Measurements from ENCODE around the gene ANKDD1B. TPM values are rescaled to one million over a fixed set of nuclear protein-coding genes. Genes with fewer than 3 reads are reported as not detected.

Gene ANKDD1B
- total RNA-seq, 1 experiment from 2014 or later: 0.10 TPM

DNA sequence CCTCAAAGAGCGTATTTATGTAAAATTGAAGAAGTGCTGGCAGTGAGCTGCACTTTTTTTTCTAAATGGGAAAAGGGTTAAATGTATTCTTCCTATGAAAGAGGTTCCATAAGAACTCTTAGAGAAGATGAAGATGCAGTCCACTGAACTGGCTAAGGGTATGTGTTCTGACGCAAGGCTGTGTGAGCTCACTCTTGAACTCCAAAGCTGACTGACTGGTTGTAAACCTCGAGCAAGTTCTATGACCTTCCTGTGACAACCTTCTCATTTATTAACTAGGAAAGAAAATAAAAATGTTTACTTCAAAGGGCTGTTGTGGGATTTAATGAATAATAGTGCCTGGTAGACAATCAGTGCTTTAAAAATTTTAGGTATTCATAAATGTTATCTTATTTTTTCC lies 59.3 kb downstream of the ANKDD1B start:
- intact Hi-C loops (cut with micrococcal nuclease; ENCODE audit: unreplicated experiment) (no loop called here), in situ Hi-C loops (cut with HindIII; ENCODE audit: low pct_unique_long_range_greater_than_20kb, low sequenced_read_pairs) (no loop called here)
- no peak for DNase-seq (ENCODE audit: low read depth, low spot score)
- Histone ChIP-seq H3K27ac (ENCODE audit: low read length) (no peak overlapping the region), H3K36me3 (ENCODE audit: control insufficient read depth, insufficient read depth, low read length) (0 out of 2 replicates have a peak, but pooled peaks cover 2% of the 10 kb centered on the region), H3K9me3 (ENCODE audit: control insufficient read depth, insufficient read depth, low read depth, low read length) (no peaks in the 10 kb centered on the region), H3K27me3 (ENCODE audit: control insufficient read depth, insufficient read depth, low read length) (no peaks in the 10 kb centered on the region), H3K4me1 (ENCODE audit: control insufficient read depth, insufficient read depth, low read length) (peaks cover 3% of the 10 kb centered on the region; the same call in 1 of the 2 replicates), H3K4me3 (ENCODE audit: low read depth in 2 of 2, low read length in 2 of 2) (no peak overlapping the region)
- ChIA-PET POLR2A (no interaction called here), CTCF (no interaction called here)
- ATAC-seq: no peak
- no TSS peak for BruUV-seq (replicated peaks)
- TF ChIP-seq SIN3A (IDR thresholded peaks at IDR 0.05; ENCODE audit: borderline replicate concordance, insufficient read depth, low read depth, low read length): no peak
- no peak for TF ChIP-seq REST (IDR thresholded peaks at IDR 0.05; ENCODE audit: insufficient read depth in 1 of 2, low read depth in 2 of 2, low read length in 1 of 2)
- no peak for TF ChIP-seq TCF7L2 (IDR thresholded peaks at IDR 0.05; ENCODE audit: low read depth, low read length)
- no peak for TF ChIP-seq CTCF (IDR thresholded peaks at IDR 0.05)
- TF ChIP-seq POLR2AphosphoS5 (IDR thresholded peaks at IDR 0.05; ENCODE audit: low read depth, low read length): no peak

DNA sequence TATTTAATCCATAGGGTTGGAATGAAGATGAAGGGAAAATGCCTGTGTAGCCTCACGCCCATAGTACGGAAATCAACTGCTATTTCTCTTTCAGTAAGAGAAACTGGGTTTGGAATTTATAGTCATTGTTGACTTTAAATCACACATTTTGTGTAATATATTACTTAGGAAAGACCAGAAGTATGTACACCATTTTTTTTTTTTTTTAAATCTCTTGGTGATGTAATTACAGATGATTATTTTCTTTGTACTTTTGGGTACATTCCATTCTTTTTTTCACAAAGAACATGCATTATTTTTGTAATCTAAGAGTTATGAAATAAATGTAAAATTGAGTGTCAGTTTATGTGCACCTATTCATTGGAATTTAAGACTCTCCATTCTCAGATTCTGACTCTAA lies 60.3 kb downstream of the ANKDD1B start:
- intact Hi-C loops (cut with micrococcal nuclease; ENCODE audit: unreplicated experiment) (no loop called here), in situ Hi-C loops (cut with HindIII; ENCODE audit: low pct_unique_long_range_greater_than_20kb, low sequenced_read_pairs) (no loop called here)
- H3K9me3 ChIP-seq (ENCODE audit: control insufficient read depth, insufficient read depth, low read depth, low read length): no peaks in the 10 kb centered on the region
- H3K4me3 ChIP-seq (ENCODE audit: low read depth in 2 of 2, low read length in 2 of 2): no peak overlapping the region
- H3K27ac ChIP-seq (ENCODE audit: low read length): no peak overlapping the region
- no peak for TF ChIP-seq POLR2AphosphoS5 (IDR thresholded peaks at IDR 0.05; ENCODE audit: low read depth, low read length)
- no peak for TF ChIP-seq SIN3A (IDR thresholded peaks at IDR 0.05; ENCODE audit: borderline replicate concordance, insufficient read depth, low read depth, low read length)
- no peak for TF ChIP-seq CTCF (IDR thresholded peaks at IDR 0.05)
- no peak for TF ChIP-seq TCF7L2 (IDR thresholded peaks at IDR 0.05; ENCODE audit: low read depth, low read length)
- no peak for TF ChIP-seq REST (IDR thresholded peaks at IDR 0.05; ENCODE audit: insufficient read depth in 1 of 2, low read depth in 2 of 2, low read length in 1 of 2)
- H3K27me3 ChIP-seq (ENCODE audit: control insufficient read depth, insufficient read depth, low read length): no peaks in the 10 kb centered on the region
- ChIA-PET CTCF (no interaction called here), POLR2A (no interaction called here)
- 0 out of 2 replicates have a peak, but pooled peaks cover 4% of the 10 kb centered on the region for H3K36me3 ChIP-seq (ENCODE audit: control insufficient read depth, insufficient read depth, low read length)
- peaks cover 3% of the 10 kb centered on the region; the same call in 1 of the 2 replicates for H3K4me1 ChIP-seq (ENCODE audit: control insufficient read depth, insufficient read depth, low read length)
- DNase-seq (ENCODE audit: low read depth, low spot score) (no peak), ATAC-seq (no peak)
- BruUV-seq (replicated peaks): no TSS peak

Data from Panc1 (cell line).